ENCODE results near the gene HMGN1. TPM values are rescaled to one million over a fixed set of nuclear protein-coding genes. Genes with fewer than 3 reads are reported as not detected.
A peak's percentile ranks its signal among the peaks of the same experiment; 100 is the strongest.
"Not testable (repeated sequence)": the region's sequence is repeated elsewhere in the genome, so short reads cannot be mapped to it uniquely, and the experiment has no call there.

HMGN1 gene
- total and polyA plus RNA-seq, 8 donors = 161 to 700 (median 674) TPM

- Histone ChIP-seq H3K36me3 (no peaks in the 10 kb centered on the region), H3K27ac (peak overlapping the region; percentile 86 to 93), H3K9me3 (no peaks in the 10 kb centered on the region), H3K27me3 (no peaks in the 10 kb centered on the region), H3K4me3 (peak overlapping the region; percentile 65 to 78), H3K4me1 (peaks cover 0 to 23% of the 10 kb centered on the region in 2 donors)
- TF ChIP-seq, protein P1, sequence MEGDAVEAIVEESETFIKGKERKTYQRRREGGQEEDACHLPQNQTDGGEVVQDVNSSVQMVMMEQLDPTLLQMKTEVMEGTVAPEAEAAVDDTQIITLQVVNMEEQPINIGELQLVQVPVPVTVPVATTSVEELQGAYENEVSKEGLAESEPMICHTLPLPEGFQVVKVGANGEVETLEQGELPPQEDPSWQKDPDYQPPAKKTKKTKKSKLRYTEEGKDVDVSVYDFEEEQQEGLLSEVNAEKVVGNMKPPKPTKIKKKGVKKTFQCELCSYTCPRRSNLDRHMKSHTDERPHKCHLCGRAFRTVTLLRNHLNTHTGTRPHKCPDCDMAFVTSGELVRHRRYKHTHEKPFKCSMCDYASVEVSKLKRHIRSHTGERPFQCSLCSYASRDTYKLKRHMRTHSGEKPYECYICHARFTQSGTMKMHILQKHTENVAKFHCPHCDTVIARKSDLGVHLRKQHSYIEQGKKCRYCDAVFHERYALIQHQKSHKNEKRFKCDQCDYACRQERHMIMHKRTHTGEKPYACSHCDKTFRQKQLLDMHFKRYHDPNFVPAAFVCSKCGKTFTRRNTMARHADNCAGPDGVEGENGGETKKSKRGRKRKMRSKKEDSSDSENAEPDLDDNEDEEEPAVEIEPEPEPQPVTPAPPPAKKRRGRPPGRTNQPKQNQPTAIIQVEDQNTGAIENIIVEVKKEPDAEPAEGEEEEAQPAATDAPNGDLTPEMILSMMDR (IDR thresholded peaks at IDR 0.05) = no peak
- DNase-seq (peak; percentile 91 to 100 (median 97)), ATAC-seq (peak; percentile 99)
- intact Hi-C loops (cut with DNase I) = no loop called here
Observed at GRCh38 chr21:39379986-39380891, 31.4 kb upstream of the HMGN1 start.

- H3K9me3 ChIP-seq = no peaks in the 10 kb centered on the region
- DNase-seq (no peak), ATAC-seq (no peak)
- H3K4me3 ChIP-seq = no peak overlapping the region
- intact Hi-C loops (cut with DNase I) = no loop called here
- TF ChIP-seq, protein P1 (IDR thresholded peaks at IDR 0.05) = no peak
- peaks cover 0 to 25% of the 10 kb centered on the region in 2 donors for H3K4me1 ChIP-seq
- no peak overlapping the region for H3K27ac ChIP-seq
- no peaks in the 10 kb centered on the region for H3K27me3 ChIP-seq
- H3K36me3 ChIP-seq = no peaks in the 10 kb centered on the region
Observed at GRCh38 chr21:39377444-39378050, 28.7 kb upstream of the HMGN1 start.

- intact Hi-C loops (cut with DNase I) = no loop called here
- H3K4me1 ChIP-seq = peaks cover 0 to 20% of the 10 kb centered on the region in 2 donors
- DNase-seq (no peak), ATAC-seq (no peak)
- no peaks in the 10 kb centered on the region for H3K36me3 ChIP-seq
- no peaks in the 10 kb centered on the region for H3K9me3 ChIP-seq
- no peak overlapping the region for H3K27ac ChIP-seq
- TF ChIP-seq, protein P1 (IDR thresholded peaks at IDR 0.05) = no peak
- H3K27me3 ChIP-seq = no peaks in the 10 kb centered on the region
- H3K4me3 ChIP-seq = no peak overlapping the region
Observed at GRCh38 chr21:39375446-39375845, 26.6 kb upstream of the HMGN1 start.

DNA sequence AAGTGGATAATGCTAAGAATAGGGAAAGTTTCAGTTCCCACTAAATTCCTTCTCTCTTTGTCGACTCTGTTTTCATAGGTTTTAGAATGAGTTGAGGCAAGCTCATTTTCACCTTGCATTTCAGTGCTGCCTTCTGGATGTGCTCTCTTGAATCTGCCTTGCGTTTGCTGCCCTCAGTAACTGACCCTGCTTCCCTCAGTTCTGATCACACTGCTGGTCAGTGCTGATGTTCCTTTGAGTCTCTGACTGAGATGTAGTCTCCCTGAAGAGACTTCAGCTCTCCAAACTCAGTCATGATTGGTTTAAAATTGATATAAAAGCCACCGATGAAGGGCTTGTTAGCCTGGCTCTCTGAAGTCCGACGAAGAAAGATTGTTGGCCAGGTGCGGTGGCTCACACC lies 25.2 kb upstream of the HMGN1 start:
- Histone ChIP-seq H3K4me1 (peaks cover 0 to 19% of the 10 kb centered on the region in 2 donors), H3K36me3 (no peaks in the 10 kb centered on the region), H3K27ac (no peak overlapping the region), H3K4me3 (no peak overlapping the region), H3K27me3 (no peaks in the 10 kb centered on the region), H3K9me3 (no peaks in the 10 kb centered on the region)
- intact Hi-C loops (cut with DNase I) = no loop called here
- TF ChIP-seq, protein P1 (IDR thresholded peaks at IDR 0.05) = no peak
- DNase-seq (no peak), ATAC-seq (no peak)

DNA sequence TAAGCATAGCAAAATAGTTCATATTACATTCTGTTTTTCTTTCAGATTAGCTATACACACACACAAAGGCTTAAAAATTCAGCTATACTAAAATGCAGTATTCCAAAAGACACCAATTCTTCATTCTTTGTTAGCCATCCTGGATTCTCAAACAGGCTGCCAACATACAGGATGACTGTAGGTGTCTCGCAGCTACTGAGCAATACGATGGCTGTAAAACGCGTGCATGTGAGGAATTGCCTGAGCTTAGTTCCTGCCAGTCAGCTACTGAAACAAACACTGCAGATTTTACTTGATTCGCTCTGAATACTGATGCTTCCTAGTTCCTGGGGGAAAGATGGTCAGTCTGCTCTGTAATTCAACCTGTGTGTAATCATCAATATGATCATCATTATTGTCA lies 24.7 kb upstream of the HMGN1 start:
- DNase-seq (no peak), ATAC-seq (no peak)

GRCh38 chr21:39369896-39370288 lies 21.0 kb upstream of the HMGN1 start:
- H3K4me3 ChIP-seq; H3K36me3 ChIP-seq; DNase-seq; intact Hi-C loops (cut with DNase I); H3K9me3 ChIP-seq; ATAC-seq; H3K27me3 ChIP-seq: not testable (repeated sequence)
- peak overlapping the region in 1 of 2 donors; percentile 53 for H3K27ac ChIP-seq
- peaks cover 0 to 19% of the 10 kb centered on the region in 2 donors for H3K4me1 ChIP-seq

More for the DNA sequence above, 24.7 kb upstream of the HMGN1 start:
- TF ChIP-seq, protein P1 (IDR thresholded peaks at IDR 0.05) = no peak
- Histone ChIP-seq H3K36me3 (no peaks in the 10 kb centered on the region), H3K27ac (no peak overlapping the region), H3K4me1 (peaks cover 0 to 19% of the 10 kb centered on the region in 2 donors), H3K27me3 (no peaks in the 10 kb centered on the region), H3K4me3 (no peak overlapping the region), H3K9me3 (no peaks in the 10 kb centered on the region)
- intact Hi-C loops (cut with DNase I) = no loop called here
